Liver (tissue), 9 donors: ENCODE data around the gene MAP3K5. TPM values are rescaled to one million over a fixed set of nuclear protein-coding genes. Genes with fewer than 3 reads are reported as not detected.
A peak's percentile ranks its signal among the peaks of the same experiment; 100 is the strongest.

Experiments used
- DNase-seq: peaks from one replicate; pipeline ENCODE4 v3.0.0-alpha.2; 2017; ENCODE audit warnings: low spot score
- H3K27ac ChIP-seq, 2 donors: one replicate each; pipeline ENCODE4 v1.7.0; 2013; ENCODE audit warnings: inconsistent platforms in 2 of 2, low read length in 2 of 2, control low read depth in 1 of 2, low read depth in 1 of 2, mild to moderate bottlenecking in 1 of 2
- H3K27me3 ChIP-seq, 4 donors: one replicate each; pipeline versions ENCODE4 v1.6.1 to v1.7.0; 2013; ENCODE audit warnings: low read length in 3 of 4, inconsistent platforms in 1 of 4, mild to moderate bottlenecking in 1 of 4, moderate library complexity in 1 of 4; ENCODE audit not compliant: control insufficient read depth in 4 of 4, insufficient read depth in 4 of 4
- H3K36me3 ChIP-seq, 4 donors: one replicate each; pipeline versions ENCODE4 v1.6.1 to v1.7.0; 2013; ENCODE audit warnings: low read length in 3 of 4, mild to moderate bottlenecking in 3 of 4, low read depth in 1 of 4, moderate library complexity in 1 of 4; ENCODE audit not compliant: control insufficient read depth in 4 of 4, insufficient read depth in 3 of 4
- H3K4me1 ChIP-seq, 4 donors: one replicate each; pipeline versions ENCODE4 v1.6.1 to v1.7.0; 2013; ENCODE audit warnings: low read length in 3 of 4, mild to moderate bottlenecking in 3 of 4, moderate library complexity in 1 of 4; ENCODE audit not compliant: control insufficient read depth in 4 of 4, insufficient read depth in 4 of 4
- H3K4me3 ChIP-seq, 3 donors: one replicate each; pipeline versions ENCODE4 v1.6.1 to v1.7.0; 2013; ENCODE audit warnings: low read length in 3 of 3, control low read depth in 1 of 3, low read depth in 1 of 3, mild to moderate bottlenecking in 1 of 3
- H3K9ac ChIP-seq, 2 donors: one replicate each; pipeline ENCODE4 v1.7.0; 2013; ENCODE audit warnings: low read length in 2 of 2, mild to moderate bottlenecking in 2 of 2, moderate library complexity in 2 of 2, control low read depth in 1 of 2, low read depth in 1 of 2
- H3K9me3 ChIP-seq, 4 donors: one replicate each; pipeline versions ENCODE4 v1.6.1 to v1.7.0; 2013; ENCODE audit warnings: low read length in 3 of 4; ENCODE audit not compliant: control insufficient read depth in 4 of 4
- GABPA ChIP-seq, 2 donors: IDR thresholded peaks in 1 of 2; conservative IDR thresholded peaks in 1 of 2; 2 replicates each; pipeline ENCODE4 v1.6.1; 2016; ENCODE audit warnings: antibody characterized with exemption in 2 of 2, mild to moderate bottlenecking in 1 of 2, moderate library complexity in 1 of 2
- HNF4A ChIP-seq, 2 donors: conservative IDR thresholded peaks; 2 replicates each; pipeline ENCODE4 v1.6.1; 2016; ENCODE audit warnings: antibody characterized with exemption in 2 of 2, mild to moderate bottlenecking in 2 of 2
- HNF4G ChIP-seq: IDR thresholded peaks from 2 replicates; pipeline ENCODE4 v1.6.1; 2016; ENCODE audit warnings: antibody characterized with exemption
- JUND ChIP-seq, 2 donors: IDR thresholded peaks; 2 replicates each; pipeline ENCODE4 v1.6.1; 2016; ENCODE audit warnings: antibody characterized with exemption in 2 of 2
- NR2F2 ChIP-seq: IDR thresholded peaks from 2 replicates; pipeline ENCODE4 v1.6.1; 2016; ENCODE audit warnings: antibody characterized with exemption
- RAD21 ChIP-seq, 2 donors: IDR thresholded peaks; 2 replicates each; pipeline ENCODE4 v1.6.1; 2016; ENCODE audit warnings: antibody characterized with exemption in 2 of 2, mild to moderate bottlenecking in 2 of 2
- RXRA ChIP-seq, 2 donors: IDR thresholded peaks; 2 replicates each; pipeline ENCODE4 v1.6.1; 2017 to 2018; ENCODE audit warnings: antibody characterized with exemption in 2 of 2, mild to moderate bottlenecking in 1 of 2
- SP1 ChIP-seq: IDR thresholded peaks from 2 replicates; pipeline ENCODE4 v1.6.1; 2018; ENCODE audit warnings: antibody characterized with exemption, mild to moderate bottlenecking
- TAF1 ChIP-seq: conservative IDR thresholded peaks from 2 replicates; pipeline ENCODE4 v1.6.1; 2016; ENCODE audit warnings: antibody characterized with exemption, mild to moderate bottlenecking
- YY1 ChIP-seq: IDR thresholded peaks from 2 replicates; pipeline ENCODE4 v1.6.1; 2016; ENCODE audit warnings: antibody characterized with exemption, mild to moderate bottlenecking
- WGBS: extraction: QIAGEN DNeasy Blood & Tissue Kit; methylation state at CpG from one replicate; pipeline ENCODE4 v1.1.7; 2013; 5-methylcytosine and 5-hydroxymethylcytosine counted together
- polyA plus RNA-seq, 2 donors: library from polyadenylated mRNA; stranded (reverse) in 1 of 2; unstranded in 1 of 2; fragments of 200-250 nt in 1 of 2; fragments of >200 nt in 1 of 2; fragmentation: Nextera tagmentation in 1 of 2; extraction: Ambion mirVana in 1 of 2; gene quantifications; one replicate each; pipeline versions ENCODE4 v1.2.1 to v1.2.3, GENCODE V29; 2013 to 2015
- total RNA-seq, 2 donors: library from RNA; depleted of rRNA; stranded (reverse); fragments of >200 nt; gene quantifications; one replicate each; pipeline ENCODE4 v1.2.3, GENCODE V29; 2014
- TF ChIP-seq, protein P1 (sequence below): IDR thresholded peaks from 2 replicates; pipeline ENCODE4 v1.6.1; 2016; ENCODE audit warnings: antibody characterized with exemption, mild to moderate bottlenecking
- TF ChIP-seq, protein P2 (sequence below): IDR thresholded peaks from 2 replicates; pipeline ENCODE4 v1.6.1; 2016; ENCODE audit warnings: antibody characterized with exemption
- TF ChIP-seq, protein P3 (sequence below): fragments of 150-350 bp; IDR thresholded peaks from 2 replicates; pipeline ENCODE4 v1.5.1; 2017; ENCODE audit warnings: improper control_type of control experiment, low read depth, low read length; ENCODE audit not compliant: missing input control
- donor health status: healthy.
- donor health status: healthy.
- donor health status: healthy.
- donor health status: healthy.
- donor health status: healthy.

The MAP3K5 gene
- total and polyA plus RNA-seq, 4 donors, result 2.9 to 18.0 (median 5.5) TPM

DNA sequence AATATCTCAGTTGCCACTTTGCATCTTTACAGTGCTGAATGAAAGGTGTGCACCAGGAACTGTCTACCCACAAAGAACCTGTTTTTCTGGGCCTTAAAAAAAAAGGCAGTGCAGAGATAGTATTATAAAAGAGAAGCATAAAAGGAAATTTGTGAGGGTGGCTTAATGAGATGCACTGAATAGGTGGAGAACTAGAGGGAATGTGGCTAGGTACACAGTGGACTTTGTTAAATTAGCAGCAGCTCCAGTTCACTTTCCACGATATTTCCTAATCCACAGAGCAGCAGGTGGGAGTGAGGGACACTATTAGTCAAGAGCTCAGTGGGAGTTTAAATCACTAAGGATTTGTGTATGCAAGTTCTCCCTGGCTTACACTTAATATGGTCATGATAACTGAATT is 280.9 kb downstream of the MAP3K5 start:
- Histone ChIP-seq H3K4me3 (no peak overlapping the region), H3K9me3 (no peaks in the 10 kb centered on the region), H3K9ac (no peak overlapping the region), H3K27me3 (no peaks in the 10 kb centered on the region), H3K4me1 (peaks cover 8 to 60% (median 36%) of the 10 kb centered on the region in 4 donors), H3K27ac (peak overlapping the region; percentile 73 to 78), H3K36me3 (no peaks in the 10 kb centered on the region)
- TF ChIP-seq RXRA (IDR thresholded peaks at IDR 0.05) (no peak), TAF1 (no peak), RAD21 (IDR thresholded peaks at IDR 0.05) (no peak), HNF4A (conservative IDR thresholded peaks at IDR 0.05) (no peak), GABPA (IDR thresholded peaks at IDR 0.05 in 1 of 2, conservative IDR thresholded peaks at IDR 0.05 in 1 of 2) (no peak), JUND (IDR thresholded peaks at IDR 0.05) (no peak)
- TF ChIP-seq, protein P1, sequence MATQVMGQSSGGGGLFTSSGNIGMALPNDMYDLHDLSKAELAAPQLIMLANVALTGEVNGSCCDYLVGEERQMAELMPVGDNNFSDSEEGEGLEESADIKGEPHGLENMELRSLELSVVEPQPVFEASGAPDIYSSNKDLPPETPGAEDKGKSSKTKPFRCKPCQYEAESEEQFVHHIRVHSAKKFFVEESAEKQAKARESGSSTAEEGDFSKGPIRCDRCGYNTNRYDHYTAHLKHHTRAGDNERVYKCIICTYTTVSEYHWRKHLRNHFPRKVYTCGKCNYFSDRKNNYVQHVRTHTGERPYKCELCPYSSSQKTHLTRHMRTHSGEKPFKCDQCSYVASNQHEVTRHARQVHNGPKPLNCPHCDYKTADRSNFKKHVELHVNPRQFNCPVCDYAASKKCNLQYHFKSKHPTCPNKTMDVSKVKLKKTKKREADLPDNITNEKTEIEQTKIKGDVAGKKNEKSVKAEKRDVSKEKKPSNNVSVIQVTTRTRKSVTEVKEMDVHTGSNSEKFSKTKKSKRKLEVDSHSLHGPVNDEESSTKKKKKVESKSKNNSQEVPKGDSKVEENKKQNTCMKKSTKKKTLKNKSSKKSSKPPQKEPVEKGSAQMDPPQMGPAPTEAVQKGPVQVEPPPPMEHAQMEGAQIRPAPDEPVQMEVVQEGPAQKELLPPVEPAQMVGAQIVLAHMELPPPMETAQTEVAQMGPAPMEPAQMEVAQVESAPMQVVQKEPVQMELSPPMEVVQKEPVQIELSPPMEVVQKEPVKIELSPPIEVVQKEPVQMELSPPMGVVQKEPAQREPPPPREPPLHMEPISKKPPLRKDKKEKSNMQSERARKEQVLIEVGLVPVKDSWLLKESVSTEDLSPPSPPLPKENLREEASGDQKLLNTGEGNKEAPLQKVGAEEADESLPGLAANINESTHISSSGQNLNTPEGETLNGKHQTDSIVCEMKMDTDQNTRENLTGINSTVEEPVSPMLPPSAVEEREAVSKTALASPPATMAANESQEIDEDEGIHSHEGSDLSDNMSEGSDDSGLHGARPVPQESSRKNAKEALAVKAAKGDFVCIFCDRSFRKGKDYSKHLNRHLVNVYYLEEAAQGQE, result no peak
- TF ChIP-seq, protein P2, sequence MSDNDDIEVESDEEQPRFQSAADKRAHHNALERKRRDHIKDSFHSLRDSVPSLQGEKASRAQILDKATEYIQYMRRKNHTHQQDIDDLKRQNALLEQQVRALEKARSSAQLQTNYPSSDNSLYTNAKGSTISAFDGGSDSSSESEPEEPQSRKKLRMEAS, result no peak
- 25% methylated on average over 1 of the region's 1 CpG for WGBS
- DNase-seq, result no peak

DNA sequence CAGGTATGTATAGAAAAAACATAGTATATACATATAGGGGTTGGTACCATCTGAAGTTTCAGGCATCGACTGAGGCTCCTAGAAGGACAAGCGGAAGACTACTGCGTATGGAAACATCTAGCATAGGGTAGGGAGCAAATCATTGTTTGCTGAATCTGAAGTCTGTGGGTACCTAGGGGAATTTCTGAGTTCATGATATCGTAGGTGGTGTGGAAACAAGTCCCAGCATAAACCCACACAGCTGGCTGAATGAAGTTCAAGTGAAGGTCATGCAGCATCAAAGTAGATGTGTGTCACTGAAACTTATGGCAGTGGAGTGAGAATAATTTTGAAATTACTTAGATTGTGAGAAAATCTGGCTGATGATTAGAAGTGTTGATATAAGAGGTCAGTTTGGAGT is 281.5 kb downstream of the MAP3K5 start:
- no peaks in the 10 kb centered on the region for H3K36me3 ChIP-seq
- no peaks in the 10 kb centered on the region for H3K27me3 ChIP-seq
- H3K4me3 ChIP-seq, result no peak overlapping the region
- TF ChIP-seq YY1, result no peak
- peak in 1 of 2 donors; percentile 6 for TF ChIP-seq RAD21 (IDR thresholded peaks at IDR 0.05)
- TF ChIP-seq NR2F2, result no peak
- TF ChIP-seq SP1, result peak; percentile 36
- TF ChIP-seq JUND (IDR thresholded peaks at IDR 0.05), result peak in 1 of 2 donors; percentile 32
- peak; percentile 79 to 84 for TF ChIP-seq RXRA (IDR thresholded peaks at IDR 0.05)
- TF ChIP-seq, protein P3, sequence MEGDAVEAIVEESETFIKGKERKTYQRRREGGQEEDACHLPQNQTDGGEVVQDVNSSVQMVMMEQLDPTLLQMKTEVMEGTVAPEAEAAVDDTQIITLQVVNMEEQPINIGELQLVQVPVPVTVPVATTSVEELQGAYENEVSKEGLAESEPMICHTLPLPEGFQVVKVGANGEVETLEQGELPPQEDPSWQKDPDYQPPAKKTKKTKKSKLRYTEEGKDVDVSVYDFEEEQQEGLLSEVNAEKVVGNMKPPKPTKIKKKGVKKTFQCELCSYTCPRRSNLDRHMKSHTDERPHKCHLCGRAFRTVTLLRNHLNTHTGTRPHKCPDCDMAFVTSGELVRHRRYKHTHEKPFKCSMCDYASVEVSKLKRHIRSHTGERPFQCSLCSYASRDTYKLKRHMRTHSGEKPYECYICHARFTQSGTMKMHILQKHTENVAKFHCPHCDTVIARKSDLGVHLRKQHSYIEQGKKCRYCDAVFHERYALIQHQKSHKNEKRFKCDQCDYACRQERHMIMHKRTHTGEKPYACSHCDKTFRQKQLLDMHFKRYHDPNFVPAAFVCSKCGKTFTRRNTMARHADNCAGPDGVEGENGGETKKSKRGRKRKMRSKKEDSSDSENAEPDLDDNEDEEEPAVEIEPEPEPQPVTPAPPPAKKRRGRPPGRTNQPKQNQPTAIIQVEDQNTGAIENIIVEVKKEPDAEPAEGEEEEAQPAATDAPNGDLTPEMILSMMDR, result no peak
- TF ChIP-seq, protein P2, result no peak
- peak; percentile 40 to 42 for TF ChIP-seq HNF4A (conservative IDR thresholded peaks at IDR 0.05)
- TF ChIP-seq HNF4G, result no peak
- H3K4me1 ChIP-seq, result peaks cover 8 to 64% (median 38%) of the 10 kb centered on the region in 4 donors
- no peaks in the 10 kb centered on the region for H3K9me3 ChIP-seq
- H3K27ac ChIP-seq, result peak overlapping the region; percentile 73 to 78
- H3K9ac ChIP-seq, result no peak overlapping the region
- DNase-seq, result no peak
- WGBS, result 70% methylated on average over 4 of the region's 4 CpGs
